K562 (cell line): ENCODE results near the gene PAX8.

Experiments used
- DMBX1 ChIP-seq: fragments of 250-450 bp; sonication (Bioruptor Pico); IDR thresholded peaks from 2 replicates; pipeline ENCODE4 v1.8.0; 2022; ENCODE audit warnings: inconsistent platforms, mild to moderate bottlenecking, moderate library complexity, borderline replicate concordance
- EZH2 ChIP-seq: IDR thresholded peaks from 2 replicates; pipeline ENCODE4 v1.6.1; 2012; ENCODE audit warnings: low read depth, mild to moderate bottlenecking, inconsistent platforms, low read length, borderline replicate concordance
- RBM14 ChIP-seq: fragments of 200-400 bp; formaldehyde crosslinking; IDR thresholded peaks from 2 replicates; pipeline ENCODE4 v1.6.1; 2018; ENCODE audit warnings: low read depth, mild to moderate bottlenecking, low read length, moderate library complexity, borderline replicate concordance; ENCODE audit not compliant: insufficient read depth
- ZNF561 ChIP-seq: fragments of 450-650 bp; formaldehyde crosslinking; conservative IDR thresholded peaks from 2 replicates; pipeline ENCODE4 v1.4.0; 2020; ENCODE audit warnings: mild to moderate bottlenecking, moderate library complexity
- ZNF695 ChIP-seq: fragments of 450-650 bp; formaldehyde crosslinking; IDR thresholded peaks from 2 replicates; pipeline ENCODE4 v1.4.0; 2020; ENCODE audit warnings: mild to moderate bottlenecking, moderate library complexity
- TF ChIP-seq, protein P1 (sequence below), 2 experiments: fragments of 200-800 bp in 1 of 2; sonication (Bioruptor generic) in 1 of 2; sonication (generic) in 1 of 2; formaldehyde crosslinking in 1 of 2; IDR thresholded peaks in 1 of 2; conservative IDR thresholded peaks in 1 of 2; 2 replicates each; pipeline versions ENCODE4 v1.5.0 to v1.6.1; 2016 to 2020; ENCODE audit warnings: missing compliant biosample characterization in 1 of 2, missing genetic modification characterization in 1 of 2, missing genetic modification reagents in 1 of 2
- TF ChIP-seq, protein P2 (sequence below), 3 experiments: IDR thresholded peaks in 2 of 3; conservative IDR thresholded peaks in 1 of 3; 2 replicates each; pipeline ENCODE4 v1.5.1; 2011 to 2012; ENCODE audit warnings: low read length in 3 of 3, mild to moderate bottlenecking in 3 of 3, control low read depth in 2 of 3, improper control_type of control experiment in 1 of 3, inconsistent platforms in 1 of 3, low read depth in 1 of 3, mixed read lengths in 1 of 3, moderate library complexity in 1 of 3; ENCODE audit not compliant: insufficient read depth in 2 of 3

DNA sequence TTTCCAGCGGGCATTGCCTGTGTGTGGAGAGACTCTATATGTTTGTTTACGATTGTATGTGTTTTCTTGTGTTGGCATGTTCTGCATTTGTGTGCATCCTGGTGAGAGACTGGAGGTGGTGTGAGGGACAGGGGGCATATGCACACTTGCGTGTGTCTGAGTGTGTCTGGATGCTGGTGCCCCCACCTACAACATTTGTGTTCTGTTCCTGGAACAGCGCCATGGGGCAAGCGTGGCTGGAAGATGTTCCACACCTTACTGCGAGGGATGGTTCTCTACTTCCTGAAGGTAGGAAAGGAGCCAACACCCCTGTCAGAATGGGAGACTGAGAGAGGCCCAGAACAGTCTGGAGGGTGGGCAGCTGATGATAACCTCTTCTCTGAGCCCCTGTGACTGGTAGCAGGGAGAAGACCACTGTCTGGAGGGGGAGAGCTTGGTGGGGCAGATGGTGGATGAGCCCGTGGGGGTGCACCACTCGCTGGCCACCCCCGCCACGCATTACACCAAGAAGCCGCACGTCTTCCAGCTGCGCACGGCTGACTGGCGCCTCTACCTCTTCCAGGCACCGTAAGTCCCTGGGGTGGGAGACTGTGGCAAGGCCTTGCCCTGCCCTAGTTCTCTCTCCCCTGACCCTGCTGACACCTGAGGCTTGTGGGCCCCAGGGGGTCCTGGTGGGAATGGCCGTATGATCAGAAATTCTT, 81.2 kb downstream of the PAX8 start:
- TF ChIP-seq EZH2 (no peak), ZNF695 (CRISPR knock-in tag) (no peak), RBM14 (no peak), ZNF561 (CRISPR knock-in tag) (no peak), DMBX1 (CRISPR knock-in tag) (no peak)
- TF ChIP-seq, protein P1, sequence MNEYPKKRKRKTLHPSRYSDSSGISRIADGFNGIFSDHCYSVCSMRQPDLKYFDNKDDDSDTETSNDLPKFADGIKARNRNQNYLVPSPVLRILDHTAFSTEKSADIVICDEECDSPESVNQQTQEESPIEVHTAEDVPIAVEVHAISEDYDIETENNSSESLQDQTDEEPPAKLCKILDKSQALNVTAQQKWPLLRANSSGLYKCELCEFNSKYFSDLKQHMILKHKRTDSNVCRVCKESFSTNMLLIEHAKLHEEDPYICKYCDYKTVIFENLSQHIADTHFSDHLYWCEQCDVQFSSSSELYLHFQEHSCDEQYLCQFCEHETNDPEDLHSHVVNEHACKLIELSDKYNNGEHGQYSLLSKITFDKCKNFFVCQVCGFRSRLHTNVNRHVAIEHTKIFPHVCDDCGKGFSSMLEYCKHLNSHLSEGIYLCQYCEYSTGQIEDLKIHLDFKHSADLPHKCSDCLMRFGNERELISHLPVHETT (CRISPR knock-in tag; conservative IDR thresholded peaks at IDR 0.05 in 1 of 2, IDR thresholded peaks at IDR 0.05 in 1 of 2), result no peak
- TF ChIP-seq, protein P2, sequence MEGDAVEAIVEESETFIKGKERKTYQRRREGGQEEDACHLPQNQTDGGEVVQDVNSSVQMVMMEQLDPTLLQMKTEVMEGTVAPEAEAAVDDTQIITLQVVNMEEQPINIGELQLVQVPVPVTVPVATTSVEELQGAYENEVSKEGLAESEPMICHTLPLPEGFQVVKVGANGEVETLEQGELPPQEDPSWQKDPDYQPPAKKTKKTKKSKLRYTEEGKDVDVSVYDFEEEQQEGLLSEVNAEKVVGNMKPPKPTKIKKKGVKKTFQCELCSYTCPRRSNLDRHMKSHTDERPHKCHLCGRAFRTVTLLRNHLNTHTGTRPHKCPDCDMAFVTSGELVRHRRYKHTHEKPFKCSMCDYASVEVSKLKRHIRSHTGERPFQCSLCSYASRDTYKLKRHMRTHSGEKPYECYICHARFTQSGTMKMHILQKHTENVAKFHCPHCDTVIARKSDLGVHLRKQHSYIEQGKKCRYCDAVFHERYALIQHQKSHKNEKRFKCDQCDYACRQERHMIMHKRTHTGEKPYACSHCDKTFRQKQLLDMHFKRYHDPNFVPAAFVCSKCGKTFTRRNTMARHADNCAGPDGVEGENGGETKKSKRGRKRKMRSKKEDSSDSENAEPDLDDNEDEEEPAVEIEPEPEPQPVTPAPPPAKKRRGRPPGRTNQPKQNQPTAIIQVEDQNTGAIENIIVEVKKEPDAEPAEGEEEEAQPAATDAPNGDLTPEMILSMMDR (IDR thresholded peaks at IDR 0.05 in 2 of 3, conservative IDR thresholded peaks at IDR 0.05 in 1 of 3; ENCODE audit: insufficient read depth in 2 of 3, low read depth in 1 of 3, low read length in 3 of 3), result no peak
